H1 (cell line): ENCODE data around the gene ARHGAP24. TPM values are rescaled to one million over a fixed set of nuclear protein-coding genes. Genes with fewer than 3 reads are reported as not detected.

Experiments used
- BACH1 ChIP-seq: IDR thresholded peaks from 2 replicates; pipeline ENCODE4 v1.6.1; 2012; ENCODE audit warnings: low read length, improper control_type of control experiment
- CBX5 ChIP-seq: fragments of 300-800, 300-1000 bp; sonication (generic); IDR thresholded peaks from 2 replicates; pipeline ENCODE4 v1.7.1; 2016; ENCODE audit warnings: antibody characterized with exemption, low read length, low read depth
- FOSL1 ChIP-seq: IDR thresholded peaks from 2 replicates; pipeline ENCODE4 v1.6.1; 2011; ENCODE audit warnings: mild to moderate bottlenecking, low read depth, low read length, moderate library complexity; ENCODE audit not compliant: insufficient read depth
- GABPA ChIP-seq: IDR thresholded peaks from 2 replicates; pipeline ENCODE4 v1.6.1; 2011; ENCODE audit warnings: mild to moderate bottlenecking, low read length, moderate library complexity, borderline replicate concordance; ENCODE audit not compliant: insufficient read depth
- MAFK ChIP-seq: IDR thresholded peaks from 2 replicates; pipeline ENCODE4 v1.6.1; 2012; ENCODE audit warnings: low read depth, mild to moderate bottlenecking, improper control_type of control experiment, low read length
- POLR2A ChIP-seq, 2 experiments: IDR thresholded peaks; 1 replicate in 1 of 2; 2 replicates in 1 of 2; pipeline ENCODE4 v1.6.1; 2011; ENCODE audit warnings: low read depth in 2 of 2, low read length in 2 of 2, mild to moderate bottlenecking in 2 of 2; ENCODE audit errors: control extremely low read depth in 1 of 2
- TBP ChIP-seq: IDR thresholded peaks from 2 replicates; pipeline ENCODE4 v1.6.1; 2011; ENCODE audit warnings: low read depth, low read length, improper control_type of control experiment
- TCF12 ChIP-seq: IDR thresholded peaks from 2 replicates; pipeline ENCODE4 v1.6.1; 2011; ENCODE audit warnings: low read depth, mild to moderate bottlenecking, low read length
- ZNF274 ChIP-seq: IDR thresholded peaks from 2 replicates; pipeline ENCODE4 v1.7.0; 2012; ENCODE audit warnings: low read length, borderline replicate concordance; ENCODE audit errors: extremely low read depth
- polyA plus RNA-seq, 7 experiments: library from polyadenylated mRNA; depleted of rRNA in 3 of 7; stranded (reverse) in 5 of 7; unstranded in 2 of 7; fragments of >200 nt in 5 of 7; fragments of 200-250 nt in 2 of 7; gene quantifications; 1 replicate in 5 of 7; 2 replicates in 1 of 7; 4 replicates in 1 of 7; pipeline versions ENCODE4 v1.2.1 to v1.2.3, GENCODE V29; 2011 to 2013; ENCODE audit warnings: missing spikeins in 2 of 7, mixed read lengths in 2 of 7
- total RNA-seq: library from RNA; stranded (reverse); fragmentation: NEBNext Ultra II Directional; extraction: Animal tissue kit (Norgen Biotek cat#: 25700); gene quantifications from 2 replicates; pipeline ENCODE4 v1.2.1, GENCODE V29; 2021

The ARHGAP24 gene
- total and polyA plus RNA-seq, 2 of the 8 experiments (the other 6 are each of a cell fraction or from before 2014, with no cell fraction given) = 0.08 to 0.50 TPM

GRCh38 chr4:85821688-85822455, 346.9 kb downstream of the ARHGAP24 start (continued):
- TF ChIP-seq MAFK (no peak), ZNF274 (no peak), GABPA (no peak), TCF12 (no peak), BACH1 (no peak), FOSL1 (no peak), TBP (no peak), CBX5 (no peak), POLR2A (IDR thresholded peaks at IDR 0.05; ENCODE audit: control extremely low read depth in 1 of 2, low read depth in 2 of 2, low read length in 2 of 2) (no peak)
